Heart left ventricle (tissue), 16 donors: Measurements from ENCODE around the gene CACNA1E. TPM values are rescaled to one million over a fixed set of nuclear protein-coding genes. Genes with fewer than 3 reads are reported as not detected.

Experiments used
- ATAC-seq, 4 donors: fragments of 200-7000 bp; cut with Tn5 transposase; one replicate each; pipeline ENCODE4 v1.9.1; 2020 to 2022; ENCODE audit warnings: moderate library complexity in 4 of 4, mild to moderate bottlenecking in 3 of 4, moderate number of reproducible peaks in 1 of 4
- DNase-seq, 5 donors: peaks; one replicate each; pipeline ENCODE4 v3.0.0-alpha.2; 2020
- H3K27ac ChIP-seq, 12 donors: fragments of 200-600 bp; sonication (generic) in 4 of 12; one replicate each; pipeline versions ENCODE4 v1.5.0 to v1.8.0; 2016 to 2022; ENCODE audit warnings: mild to moderate bottlenecking in 2 of 12
- H3K27me3 ChIP-seq, 9 donors: fragments of 200-600 bp; sonication (generic) in 2 of 9; one replicate each; pipeline versions ENCODE4 v1.5.1 to v1.8.0; 2016 to 2022; ENCODE audit warnings: mild to moderate bottlenecking in 3 of 9
- H3K36me3 ChIP-seq, 9 donors: fragments of 200-600 bp; sonication (generic) in 2 of 9; one replicate each; pipeline versions ENCODE4 v1.5.0 to v1.8.0; 2018 to 2022; ENCODE audit warnings: mild to moderate bottlenecking in 2 of 9
- H3K4me1 ChIP-seq, 12 donors: fragments of 200-600 bp; sonication (generic) in 4 of 12; one replicate each; pipeline versions ENCODE4 v1.5.0 to v1.8.0; 2016 to 2022; ENCODE audit warnings: mild to moderate bottlenecking in 3 of 12
- H3K4me3 ChIP-seq, 12 donors: fragments of 200-600 bp; sonication (generic) in 4 of 12; one replicate each; pipeline versions ENCODE4 v1.5.0 to v1.8.0; 2017 to 2022; ENCODE audit warnings: mild to moderate bottlenecking in 9 of 12, moderate library complexity in 4 of 12
- H3K9me3 ChIP-seq, 12 donors: fragments of 200-600 bp; sonication (generic) in 4 of 12; one replicate each; pipeline versions ENCODE4 v1.5.0 to v1.8.0; 2016 to 2022; ENCODE audit warnings: mild to moderate bottlenecking in 1 of 12
- CTCF ChIP-seq, 12 donors: fragments of 200-600 bp; sonication (generic) in 4 of 12; IDR thresholded peaks; one replicate each; pipeline versions ENCODE4 v1.5.0 to v1.8.0; 2018 to 2022; ENCODE audit warnings: antibody characterized with exemption in 12 of 12, mild to moderate bottlenecking in 5 of 12
- POLR2A ChIP-seq, 2 donors: fragments of 450-650 bp; IDR thresholded peaks; one replicate each; pipeline ENCODE4 v1.6.1; 2017; ENCODE audit warnings: antibody characterized with exemption in 2 of 2, mild to moderate bottlenecking in 2 of 2, moderate library complexity in 2 of 2
- WGBS, 4 donors: extraction: QIAGEN DNeasy Blood & Tissue Kit in 2 of 4; methylation state at CpG; one replicate each; pipeline versions ENCODE4 v1.1.5 to v1.1.7; 2013 to 2018; 5-methylcytosine and 5-hydroxymethylcytosine counted together
- intact Hi-C, 10 donors: fragments of 100-400 bp; cut with DNase I; formaldehyde crosslinking; loops; one replicate each; pipeline versions ENCODE4 v1.11.1 to v1.14.2; 2022
- polyA plus RNA-seq, 2 donors: library from polyadenylated mRNA; stranded (reverse); fragments of 200-250 nt; gene quantifications; one replicate each; pipeline ENCODE4 v1.2.3, GENCODE V29; 2013
- total RNA-seq, 9 donors: library from RNA; depleted of rRNA in 2 of 9; stranded (reverse); fragments of >200 nt in 2 of 9; fragmentation: NEBNext Ultra II Directional in 3 of 9; extraction: Animal tissue kit (Norgen Biotek cat#: 25700) in 3 of 9; gene quantifications; one replicate each; pipeline versions ENCODE4 v1.1.0 to v1.2.4, GENCODE V29; 2016 to 2023
- donor health status: ischemic (EF 13 %, LVEDD 7.1; RV severe dilation, severe dysfunction).
- donor health status: healthy with polysubstance abuse.
- donor health status: DM: no; HTN: yes; CAD: no.
- donor health status: DM: no; HTN: no; CAD: no.
- donor health status: ischemic (EF 25% LVEDD 6.9; RV normal size, moderate dysfunction).
- donor health status: ischemic (EF 25% LVEDD 5.7; RV mildly dilated, moderate dysfunction).
- donor health status: healthy.
- donor health status: DM: yes; HTN: yes; CAD: no.
- donor health status: ischemic (EF 35%, LVEDD 5.7; RV mildly dilated, moderate dysfunction).
- donor health status: nonischemic (EF 11% LVEDD 7.7; RV severe dilation, severe dysfunction).
- donor health status: DM: yes; HTN: yes; CAD: no.
- donor health status: PGD.
- donor health status: ischemic (EF 29% LVEDD 5.4; RV normal size, mild dysfunction).
- donor health status: nonischemic (EF 23%, LVEDD 6.1; RV moderate dilation, normal function).

CACNA1E gene
- total and polyA plus RNA-seq, 11 donors, result 0.02 to 1.9 (median 0.10) TPM

- TF ChIP-seq CTCF (IDR thresholded peaks at IDR 0.05), result no peak
- no peak for TF ChIP-seq POLR2A (IDR thresholded peaks at IDR 0.05)
- WGBS, 4 donors, result 75 to 85% (median 81%) methylated on average over 4 of the region's 4 CpGs
- Histone ChIP-seq H3K9me3 (no peaks in the 10 kb centered on the region), H3K27ac (no peak overlapping the region), H3K27me3 (peaks cover 0 to 3% (median 0%) of the 10 kb centered on the region in 9 donors), H3K4me1 (no peaks in the 10 kb centered on the region), H3K36me3 (no peaks in the 10 kb centered on the region), H3K4me3 (no peak overlapping the region)
- ATAC-seq (no peak), DNase-seq (no peak)
- intact Hi-C loops, result no loop called here
Observed at GRCh38 chr1:181768930-181769280, 285.6 kb downstream of the CACNA1E start.

- no peaks in the 10 kb centered on the region for H3K4me1 ChIP-seq
- no peaks in the 10 kb centered on the region for H3K36me3 ChIP-seq
- H3K9me3 ChIP-seq, result no peaks in the 10 kb centered on the region
- peaks cover 0 to 3% (median 0%) of the 10 kb centered on the region in 9 donors for H3K27me3 ChIP-seq
- H3K4me3 ChIP-seq, result no peak overlapping the region
- intact Hi-C loops, result no loop called here
- no peak for TF ChIP-seq CTCF (IDR thresholded peaks at IDR 0.05)
- no peak for TF ChIP-seq POLR2A (IDR thresholded peaks at IDR 0.05)
- DNase-seq (no peak), ATAC-seq (no peak)
- H3K27ac ChIP-seq, result no peak overlapping the region
Observed at GRCh38 chr1:181769846-181770245, 286.5 kb downstream of the CACNA1E start.

GRCh38 chr1:181772714-181773113, 289.4 kb downstream of the CACNA1E start:
- Histone ChIP-seq H3K36me3 (no peaks in the 10 kb centered on the region), H3K4me3 (no peak overlapping the region), H3K27me3 (peaks cover 0 to 20% (median 0%) of the 10 kb centered on the region in 9 donors), H3K9me3 (no peaks in the 10 kb centered on the region), H3K27ac (no peak overlapping the region), H3K4me1 (no peaks in the 10 kb centered on the region)
- intact Hi-C loops, result no loop called here
- no peak for TF ChIP-seq POLR2A (IDR thresholded peaks at IDR 0.05)
- no peak for TF ChIP-seq CTCF (IDR thresholded peaks at IDR 0.05)
- 41 to 54% (median 51%) methylated on average over 1 of the region's 1 CpG for WGBS, 4 donors
- DNase-seq (no peak), ATAC-seq (no peak)

GRCh38 chr1:181776044-181776443, 292.7 kb downstream of the CACNA1E start:
- Histone ChIP-seq H3K4me3 (no peak overlapping the region), H3K36me3 (no peaks in the 10 kb centered on the region), H3K27me3 (peaks cover 0 to 20% (median 0%) of the 10 kb centered on the region in 9 donors), H3K9me3 (no peaks in the 10 kb centered on the region), H3K27ac (no peak overlapping the region), H3K4me1 (no peaks in the 10 kb centered on the region)
- DNase-seq, result no peak
- 90 to 94% (median 91%) methylated on average over 10 of the region's 10 CpGs for WGBS, 4 donors
- no peak for TF ChIP-seq CTCF (IDR thresholded peaks at IDR 0.05)
- TF ChIP-seq POLR2A (IDR thresholded peaks at IDR 0.05), result no peak
- intact Hi-C loops, result no loop called here
- no peak for ATAC-seq
